Stimulated activated CD4-positive, alpha-beta T cell treated with anti-CD3 and anti-CD28 coated beads, Interleukin-15, amount 100 ng/mL, for 1 hour (primary cell): ENCODE measurements around the gene GEMIN7.

Experiments
- DNase-seq, 2 donors: peaks; one replicate each; pipeline ENCODE4 v3.0.0-alpha.2; 2020; ENCODE audit warnings: low read depth in 1 of 2, low spot score in 1 of 2

GEMIN7 gene, protein sequence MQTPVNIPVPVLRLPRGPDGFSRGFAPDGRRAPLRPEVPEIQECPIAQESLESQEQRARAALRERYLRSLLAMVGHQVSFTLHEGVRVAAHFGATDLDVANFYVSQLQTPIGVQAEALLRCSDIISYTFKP

DNA sequence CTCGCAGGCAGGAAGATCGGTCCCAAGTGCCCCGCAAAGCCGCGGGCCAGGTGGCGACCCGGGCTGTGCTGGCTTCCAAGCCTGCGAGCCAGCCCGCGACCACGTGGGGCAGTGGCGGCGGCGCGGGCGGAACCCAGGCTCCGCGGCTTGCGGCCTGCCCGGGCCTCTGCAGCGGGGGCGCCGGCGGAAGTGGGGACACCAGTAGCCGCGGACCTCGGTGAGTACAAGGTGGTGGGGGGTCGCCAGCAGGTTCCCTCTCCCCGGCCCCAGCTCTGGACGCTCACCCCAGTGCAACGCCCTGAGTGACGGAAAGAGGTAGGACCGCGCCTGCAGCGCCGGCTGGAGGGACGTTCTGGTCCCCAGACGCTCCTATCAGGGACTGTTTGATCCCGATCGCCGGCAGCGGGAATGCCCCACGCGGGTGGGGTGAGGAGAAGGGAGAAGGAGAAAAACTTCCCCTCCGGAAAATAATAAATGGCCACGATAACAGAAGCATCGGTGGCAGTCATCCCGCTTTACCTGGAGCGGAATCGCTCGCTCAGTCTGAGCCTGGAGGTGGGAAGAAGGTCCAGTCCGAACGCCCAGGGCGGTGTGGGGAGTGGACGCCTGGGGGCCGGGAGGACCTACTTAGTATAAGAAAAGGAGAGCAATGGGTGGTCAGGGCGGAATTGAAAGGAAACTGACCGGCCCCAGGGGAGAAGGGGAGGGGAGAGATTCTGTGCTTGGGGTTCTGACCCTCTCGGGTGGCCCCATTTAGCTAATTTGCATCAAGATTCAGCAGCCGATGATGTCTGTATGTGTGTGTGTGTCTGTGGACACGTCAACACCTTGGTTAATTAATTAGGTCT is at the start of gene GEMIN7:
Gene GEMIN7, plus strand, starts transcription at position 198 of the 848 bp plus-strand sequence. CDS start 10,855 bp downstream, outside the sequence.
- DNase-seq: peak; percentile 71 to 77

DNA sequence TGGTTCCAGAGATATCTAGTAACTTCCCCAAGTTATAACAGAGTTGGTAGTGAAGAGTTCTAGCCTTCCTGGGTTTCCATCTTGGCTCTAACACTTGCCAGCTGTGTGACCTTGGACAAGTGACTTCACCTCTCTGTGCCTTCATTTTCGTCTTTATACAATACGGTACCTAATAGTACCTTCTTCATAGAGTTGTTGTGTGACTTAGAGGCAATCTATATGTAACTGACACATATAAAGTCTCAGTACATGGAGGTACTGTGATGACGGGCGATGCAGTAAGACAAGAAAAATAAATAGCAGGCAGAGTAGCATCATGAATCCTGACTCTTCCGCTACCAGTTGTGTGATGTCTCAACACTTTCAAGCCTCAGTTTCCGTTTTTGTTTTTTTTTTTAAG is 48.2 kb upstream of the GEMIN7 start:
- no peak for DNase-seq

DNA sequence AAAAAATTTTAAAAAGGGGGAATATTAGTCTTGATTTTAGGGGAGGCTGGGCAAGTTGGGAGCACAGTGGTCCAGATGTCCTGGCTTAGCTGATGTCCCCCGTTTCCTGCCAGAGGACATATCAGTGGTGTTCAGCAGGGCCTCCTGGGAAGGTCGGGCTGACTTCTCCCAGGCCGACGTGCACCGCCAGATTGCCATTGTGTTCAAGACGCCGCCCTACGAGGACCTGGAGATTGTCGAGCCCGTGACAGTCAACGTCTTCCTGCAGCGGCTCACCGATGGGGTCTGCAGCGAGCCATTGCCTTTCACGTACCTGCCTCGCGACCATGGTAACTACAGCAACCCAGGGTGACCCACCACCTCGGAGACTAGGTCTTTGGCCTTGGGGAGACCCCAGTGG is 46.6 kb upstream of the GEMIN7 start:
- DNase-seq: no peak

DNA sequence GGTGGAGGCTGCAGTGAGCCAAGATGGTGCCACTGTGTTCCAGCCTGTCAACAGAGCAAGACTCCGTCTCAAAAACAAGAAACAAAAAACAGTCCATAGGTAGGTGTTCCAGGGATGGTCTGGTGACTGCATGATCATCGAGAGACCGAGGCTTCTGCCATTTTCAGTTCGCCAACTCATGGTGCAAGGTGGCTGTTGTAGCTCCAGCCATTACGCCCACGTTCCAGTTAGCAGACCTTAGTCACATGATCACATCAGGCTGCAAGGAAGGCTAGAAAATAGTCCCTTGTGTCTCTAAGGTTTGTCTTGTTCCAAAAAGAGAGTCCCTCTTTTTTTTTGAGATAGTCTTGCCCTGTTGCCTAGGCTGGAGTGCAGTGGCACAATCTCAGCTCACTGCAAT is 43.3 kb upstream of the GEMIN7 start:
- DNase-seq: no peak

DNA sequence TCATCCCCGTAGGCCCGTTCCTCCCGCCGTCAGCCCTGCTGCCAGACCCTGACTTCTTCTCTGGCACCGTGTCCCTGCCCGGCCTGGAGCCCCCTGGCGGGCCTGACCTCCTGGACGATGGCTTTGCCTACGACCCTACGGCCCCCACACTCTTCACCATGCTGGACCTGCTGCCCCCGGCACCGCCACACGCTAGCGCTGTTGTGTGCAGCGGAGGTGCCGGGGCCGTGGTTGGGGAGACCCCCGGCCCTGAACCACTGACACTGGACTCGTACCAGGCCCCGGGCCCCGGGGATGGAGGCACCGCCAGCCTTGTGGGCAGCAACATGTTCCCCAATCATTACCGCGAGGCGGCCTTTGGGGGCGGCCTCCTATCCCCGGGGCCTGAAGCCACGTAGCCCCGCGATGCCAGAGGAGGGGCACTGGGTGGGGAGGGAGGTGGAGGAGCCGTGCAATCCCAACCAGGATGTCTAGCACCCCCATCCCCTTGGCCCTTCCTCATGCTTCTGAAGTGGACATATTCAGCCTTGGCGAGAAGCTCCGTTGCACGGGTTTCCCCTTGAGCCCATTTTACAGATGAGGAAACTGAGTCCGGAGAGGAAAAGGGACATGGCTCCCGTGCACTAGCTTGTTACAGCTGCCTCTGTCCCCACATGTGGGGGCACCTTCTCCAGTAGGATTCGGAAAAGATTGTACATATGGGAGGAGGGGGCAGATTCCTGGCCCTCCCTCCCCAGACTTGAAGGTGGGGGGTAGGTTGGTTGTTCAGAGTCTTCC is 41.5 kb upstream of the GEMIN7 start:
- no peak for DNase-seq

DNA sequence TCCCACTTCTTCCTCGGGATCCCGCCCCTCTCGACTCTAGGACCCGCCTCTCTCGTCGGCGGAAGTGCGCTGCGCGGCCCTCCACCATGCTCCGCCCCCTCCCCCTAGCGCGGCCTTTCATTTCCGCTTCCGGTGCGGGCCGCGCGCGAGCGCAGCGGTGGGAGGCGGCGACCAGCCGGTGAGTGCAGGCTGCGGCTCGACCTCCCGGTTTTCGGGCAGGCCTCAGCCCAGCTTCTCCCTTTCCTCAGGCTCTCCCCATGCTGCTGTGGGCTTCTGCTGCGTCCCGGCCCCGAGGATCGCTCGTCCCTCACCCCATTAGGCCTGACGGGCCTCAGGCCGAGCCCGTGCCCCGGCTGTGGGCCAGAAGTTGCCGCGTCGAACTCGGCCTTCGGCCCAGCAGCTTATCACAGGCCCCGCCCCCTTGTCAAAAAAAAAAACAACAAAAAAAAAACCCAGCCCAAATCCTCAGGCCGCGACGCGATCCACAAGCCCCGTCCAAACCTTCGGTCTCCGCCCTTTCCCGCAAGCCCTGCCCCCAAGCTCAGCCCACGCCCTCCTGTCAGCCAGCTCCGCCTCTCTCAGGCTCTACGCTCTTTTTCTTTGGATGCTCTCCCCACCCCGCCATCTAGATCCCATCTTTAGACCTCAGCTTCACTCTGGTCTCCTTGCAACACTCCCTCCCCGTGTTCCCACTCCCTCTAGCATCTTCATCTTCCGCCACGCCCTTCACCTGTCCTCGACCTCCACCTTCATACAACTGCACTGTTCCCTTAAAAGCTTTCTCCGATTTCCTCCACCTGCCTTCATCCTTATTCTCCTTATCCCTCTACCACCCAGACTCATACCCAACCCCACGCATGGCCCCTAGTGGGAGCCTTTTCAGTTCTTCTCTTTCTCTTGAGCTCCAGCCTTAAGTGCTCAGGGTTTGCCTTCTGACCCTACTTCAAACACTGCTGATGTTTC is 39.8 kb upstream of the GEMIN7 start, which contains the start of gene CLASRP:
Gene CLASRP, plus strand, starts transcription at position 115 of the 963 bp plus-strand sequence. CDS start 1,168 bp downstream, outside the sequence.
- peak; percentile 72 to 82 for DNase-seq

DNA sequence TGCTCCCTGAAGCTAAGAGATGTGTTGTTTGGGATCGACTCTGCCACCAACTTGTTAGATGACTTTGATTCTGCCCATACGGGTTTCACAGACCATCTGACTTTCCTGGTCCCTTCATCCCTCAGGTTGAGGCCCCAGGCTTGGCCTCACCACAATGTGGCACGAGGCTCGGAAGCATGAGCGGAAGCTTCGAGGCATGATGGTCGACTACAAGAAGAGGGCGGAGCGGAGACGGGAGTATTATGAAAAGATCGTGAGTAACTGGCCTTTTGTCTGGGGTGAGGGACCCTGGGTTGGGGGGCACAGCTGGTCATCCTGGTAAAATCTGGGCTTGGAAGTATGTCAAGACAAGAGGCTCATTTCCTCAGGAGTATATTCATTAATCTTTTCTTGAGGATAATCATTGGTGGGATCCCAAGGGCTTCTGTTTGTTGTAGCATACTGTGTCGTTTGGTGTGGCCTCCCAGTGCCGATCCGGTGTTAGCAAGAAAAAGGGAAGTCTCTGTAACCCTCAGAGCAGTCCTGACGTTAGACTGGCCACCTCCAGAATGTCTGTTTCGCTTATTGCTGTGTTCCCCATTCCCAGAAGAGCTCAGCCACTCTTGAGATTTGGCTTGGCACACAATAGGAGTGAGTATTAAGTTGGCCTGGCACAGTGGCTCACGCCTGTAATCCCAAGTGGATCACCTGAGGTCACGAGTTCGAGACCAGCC is 38.8 kb upstream of the GEMIN7 start:
- DNase-seq: no peak

DNA sequence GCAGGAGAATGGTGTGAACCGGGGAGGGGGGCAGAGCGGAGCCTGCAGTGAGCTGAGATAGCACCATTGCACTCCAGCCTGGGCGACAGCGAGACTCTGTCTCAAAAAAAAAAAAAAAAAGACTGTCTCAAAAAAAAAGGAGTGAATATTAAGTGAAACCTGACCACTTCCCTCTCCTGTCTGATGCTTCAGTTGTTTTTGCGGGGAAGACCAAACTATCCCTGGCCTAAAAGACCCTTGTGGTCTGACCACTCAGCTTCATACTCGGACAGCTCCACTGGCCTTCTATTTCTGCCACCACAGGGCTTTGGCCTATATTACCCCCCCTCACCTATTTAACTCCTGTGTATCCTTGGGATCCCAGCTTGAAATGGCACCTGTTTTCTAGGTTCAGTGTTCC is 37.9 kb upstream of the GEMIN7 start:
- no peak for DNase-seq

DNA sequence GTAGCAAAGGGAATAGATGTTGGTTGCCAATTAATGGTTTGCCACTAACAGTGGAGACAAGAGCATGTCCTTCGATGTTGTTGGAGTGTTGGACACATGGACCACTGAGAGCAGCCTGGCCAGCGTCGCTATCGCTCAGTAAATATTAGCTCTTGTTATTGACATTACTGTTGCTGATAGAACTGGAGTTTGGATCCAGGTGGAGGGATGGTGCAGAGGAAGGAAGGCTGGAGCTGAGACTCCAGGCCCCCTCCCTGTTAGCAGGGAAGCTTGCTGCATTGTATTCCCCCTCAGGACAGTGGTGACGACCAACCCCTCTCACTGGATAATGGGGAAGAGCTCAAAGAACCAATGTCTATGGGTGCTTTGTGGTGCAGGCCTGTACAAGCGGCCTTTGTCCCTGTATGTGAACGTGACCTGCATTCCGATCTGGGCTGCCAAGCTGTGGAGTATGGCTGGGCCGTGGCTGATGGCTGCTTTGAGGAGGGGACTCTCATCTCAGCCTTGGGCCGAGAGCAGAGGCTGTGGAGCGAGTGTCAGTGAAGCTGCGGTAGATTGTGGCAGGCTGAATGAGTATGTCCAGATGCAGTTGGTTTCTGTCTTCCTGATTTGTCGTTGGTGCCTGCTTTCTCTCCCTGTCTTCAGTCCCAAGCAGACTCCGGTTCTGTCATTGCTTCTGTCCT is 33.2 kb upstream of the GEMIN7 start:
- no peak for DNase-seq

DNA sequence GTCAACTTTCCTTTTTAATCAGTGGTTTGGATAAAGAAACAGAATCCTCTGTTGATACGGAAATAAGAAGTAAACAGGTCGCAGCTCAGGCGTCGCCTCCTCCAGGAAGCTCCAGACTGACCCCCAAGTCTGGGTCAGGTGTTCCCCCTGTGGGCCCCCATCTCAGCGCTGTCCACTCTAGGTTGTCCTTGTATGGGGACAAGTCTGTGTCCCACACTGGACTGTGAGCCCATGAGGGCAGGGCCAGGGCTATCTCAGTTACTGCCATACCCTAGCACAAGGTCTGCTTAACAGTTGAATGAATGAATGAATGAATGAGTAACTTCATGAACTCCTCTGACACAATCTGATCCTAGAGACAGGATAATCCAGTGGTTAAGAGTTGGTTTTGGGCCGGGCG is 32.7 kb upstream of the GEMIN7 start:
- DNase-seq: no peak

DNA sequence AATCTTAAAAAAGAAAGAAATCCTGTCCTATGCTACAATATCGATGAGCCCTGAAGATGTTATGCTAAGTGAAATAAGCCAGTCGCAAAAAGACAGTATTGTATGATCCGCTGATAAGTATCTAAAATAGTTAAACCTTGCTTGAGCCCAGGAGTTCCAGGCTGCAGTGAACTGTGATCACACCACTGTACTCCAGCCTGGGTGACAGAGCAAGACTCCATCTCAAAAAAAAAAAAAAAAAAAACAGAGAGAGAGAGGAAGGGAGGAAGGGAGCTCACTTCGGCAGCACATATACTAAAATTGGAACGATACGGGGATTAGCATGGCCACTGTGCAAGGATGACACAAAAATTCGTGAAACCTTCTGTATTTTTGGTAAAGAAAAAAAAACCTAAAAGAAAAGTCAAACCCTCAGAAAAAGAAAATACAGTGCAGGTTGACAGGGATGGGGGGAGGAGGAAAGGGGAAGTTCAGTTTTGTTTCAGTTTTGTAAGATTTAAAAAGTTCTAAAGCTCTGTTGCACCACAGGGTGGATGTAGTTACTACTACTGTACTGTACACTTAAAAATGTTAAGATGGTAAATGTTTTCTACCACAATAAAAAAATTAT is 31.8 kb upstream of the GEMIN7 start:
- no peak for DNase-seq

DNA sequence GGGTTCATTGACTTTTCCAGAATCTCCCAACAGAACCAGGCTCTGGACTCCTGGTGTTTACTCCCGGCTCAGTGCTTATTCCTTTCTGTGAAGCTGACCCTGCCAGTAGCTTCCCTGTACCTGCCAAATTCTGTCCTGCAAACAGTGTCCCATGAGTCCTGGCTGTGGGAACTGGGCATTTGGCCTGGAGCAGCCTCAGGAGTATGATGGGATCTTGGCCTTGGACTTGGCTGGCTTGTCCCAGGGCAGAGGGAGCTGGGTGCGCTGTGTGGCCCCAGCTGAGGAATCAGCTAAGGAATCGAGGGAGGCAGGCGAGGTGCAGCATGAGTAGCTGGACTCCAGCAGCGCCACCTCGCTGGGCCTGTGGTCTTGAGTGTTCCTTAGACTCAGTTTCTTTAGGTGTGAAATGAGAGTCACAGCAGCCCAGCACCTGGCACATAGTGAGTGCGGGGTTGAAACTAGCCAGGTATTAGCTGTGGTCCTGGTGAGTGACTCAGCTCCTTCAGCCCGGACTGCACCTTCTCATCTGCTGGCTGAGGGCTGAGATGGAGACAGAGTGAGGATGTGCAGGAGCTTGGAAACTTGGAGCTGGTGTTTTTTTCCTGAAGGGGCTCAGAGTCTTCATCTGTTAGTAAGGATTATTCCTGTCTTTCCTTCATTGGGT is 29.9 kb upstream of the GEMIN7 start:
- no peak for DNase-seq

DNA sequence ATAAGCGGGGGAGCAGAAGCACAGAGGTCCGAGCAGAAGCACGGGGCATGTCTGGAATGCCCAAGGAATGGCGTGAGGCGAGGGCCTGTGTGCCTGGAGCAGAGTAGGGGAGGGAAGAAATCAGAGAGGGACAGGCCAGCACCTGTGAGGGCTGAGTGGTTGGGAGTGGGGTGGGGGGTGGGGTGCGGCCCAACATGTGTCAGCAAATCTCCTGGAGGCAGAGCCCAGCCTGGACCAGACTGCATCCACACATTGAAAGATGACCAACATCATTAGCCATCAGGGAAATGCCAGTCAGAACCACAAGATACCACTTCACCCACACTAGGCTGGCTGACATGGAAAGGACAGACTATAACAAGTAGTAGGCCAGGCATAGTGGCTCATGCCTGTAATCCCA is 29.0 kb upstream of the GEMIN7 start:
- DNase-seq: no peak

DNA sequence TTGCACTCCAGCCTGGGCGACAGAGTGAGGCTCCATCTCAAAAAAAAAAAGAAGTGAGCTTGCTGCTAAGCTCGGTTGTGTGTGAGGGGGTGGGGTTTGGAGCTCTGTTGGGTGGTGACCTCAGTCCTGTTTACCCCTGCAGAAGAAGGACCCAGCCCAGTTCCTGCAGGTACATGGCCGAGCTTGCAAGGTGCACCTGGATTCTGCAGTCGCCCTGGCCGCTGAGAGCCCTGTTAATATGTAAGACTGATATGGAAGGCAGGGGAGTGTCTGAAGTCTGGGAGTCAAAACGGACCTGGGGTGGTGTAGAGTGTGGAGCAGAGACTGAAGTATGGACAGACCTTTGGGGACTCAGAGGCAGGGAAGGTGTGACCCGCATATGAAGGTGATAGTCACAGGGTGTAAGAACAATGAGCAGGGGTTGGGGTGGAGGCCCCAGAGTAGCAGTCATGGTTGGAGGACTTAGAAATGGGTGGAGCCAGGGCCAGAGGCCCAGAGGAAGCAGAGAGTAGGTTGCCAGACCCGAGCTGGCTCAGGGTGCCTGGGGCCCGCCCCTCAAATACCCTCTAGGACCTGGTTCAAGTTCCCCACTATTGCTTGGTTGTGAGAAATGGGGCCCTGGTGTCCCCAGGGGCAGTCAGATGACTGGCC is 27.0 kb upstream of the GEMIN7 start:
- no peak for DNase-seq

DNA sequence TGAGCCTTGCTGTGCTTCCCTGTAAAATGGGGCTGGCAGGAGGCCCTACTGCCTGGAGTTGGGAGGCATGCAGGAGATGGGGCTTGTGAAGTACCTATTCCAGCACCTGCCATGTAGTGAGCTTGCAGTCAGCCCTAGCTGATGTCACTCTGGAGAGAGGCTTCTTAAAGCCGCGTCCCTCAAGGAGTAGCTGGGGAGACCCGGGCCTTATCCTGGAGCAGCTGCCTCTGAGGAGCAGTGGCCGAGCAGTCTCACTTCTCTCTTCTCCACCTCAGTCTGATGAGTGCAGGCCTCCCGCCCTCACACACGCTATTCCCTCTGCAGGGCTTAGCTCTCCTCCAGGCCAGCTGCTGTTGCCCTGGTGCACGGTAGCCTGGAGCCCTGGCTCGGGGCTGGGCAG is 22.2 kb upstream of the GEMIN7 start:
- no peak for DNase-seq

DNA sequence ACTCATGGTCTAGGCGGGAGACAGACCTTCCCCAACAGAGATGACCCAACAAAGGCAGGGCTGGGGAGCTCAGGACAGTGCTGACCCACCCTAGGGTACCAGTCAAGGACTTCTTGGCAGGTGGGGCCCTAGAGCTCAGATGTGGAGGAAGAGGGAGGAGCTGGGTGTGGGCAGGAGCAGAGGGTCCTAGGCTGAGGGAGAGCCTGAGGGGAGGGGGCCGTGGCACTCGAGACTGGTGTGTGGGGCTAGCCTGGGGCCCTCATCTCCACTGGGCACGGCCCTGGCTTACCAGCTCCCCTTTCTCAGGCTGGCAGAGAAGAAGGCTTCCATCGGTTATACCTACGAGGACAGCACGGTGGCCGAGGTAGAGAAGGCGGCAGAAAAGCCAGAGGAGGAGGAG is 21.6 kb upstream of the GEMIN7 start:
- no peak for DNase-seq

DNA sequence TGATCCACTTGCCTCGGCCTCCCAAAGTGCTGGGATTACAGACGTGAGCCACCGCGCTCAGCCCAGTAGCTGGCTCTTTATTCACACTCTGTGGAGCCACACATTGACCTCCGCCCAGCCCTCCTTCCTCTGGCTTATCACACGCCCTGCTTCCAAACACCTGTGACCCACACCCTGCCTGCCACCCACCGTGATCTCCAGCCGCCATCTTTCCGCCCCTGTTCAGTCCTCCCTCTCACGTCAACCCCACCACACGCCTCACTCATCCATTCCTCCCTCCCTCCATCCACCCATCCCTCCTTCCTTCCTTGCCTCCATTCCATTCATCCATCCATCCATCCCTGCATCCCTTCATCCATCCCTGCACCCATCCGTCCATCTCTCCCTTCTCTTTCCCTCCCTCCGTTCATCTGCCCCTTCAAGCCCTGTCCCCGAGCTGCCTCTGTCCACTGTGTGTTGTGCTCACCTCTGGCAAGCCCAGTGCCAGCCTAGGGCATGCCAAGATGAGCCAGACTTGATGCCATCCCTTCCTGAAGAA is 20.4 kb upstream of the GEMIN7 start:
- no peak for DNase-seq
